Measurements from ENCODE around the gene CA14. TPM values are rescaled to one million over a fixed set of nuclear protein-coding genes. Genes with fewer than 3 reads are reported as not detected.
A peak's percentile ranks its signal among the peaks of the same experiment; 100 is the strongest.
"Not testable (repeated sequence)": the region's sequence is repeated elsewhere in the genome, so short reads cannot be mapped to it uniquely, and the experiment has no call there.

CA14 gene
- polyA plus RNA-seq, 4 donors = 0.16 to 0.34 TPM; not detected in 2

- Histone ChIP-seq H3K27ac (ENCODE audit: low read depth in 1 of 3, low read length in 2 of 3) (peak overlapping the region; percentile 50 to 96 (median 87)), H3K4me1 (ENCODE audit: control insufficient read depth in 3 of 3, insufficient read depth in 2 of 3, low read depth in 1 of 3, low read length in 2 of 3) (peaks cover 0 to 7% (median 0%) of the 10 kb centered on the region in 3 donors), H3K4me3 (ENCODE audit: low read depth in 1 of 3, low read length in 3 of 3) (peak overlapping the region; percentile 83 to 93 (median 84)), H3K36me3 (ENCODE audit: control insufficient read depth in 3 of 3, insufficient read depth in 2 of 3, low read depth in 1 of 3, low read length in 3 of 3) (peaks cover 0 to 8% (median 0%) of the 10 kb centered on the region in 3 donors), H3K27me3 (ENCODE audit: control insufficient read depth in 3 of 3, insufficient read depth in 3 of 3, low read length in 3 of 3) (no peaks in the 10 kb centered on the region), H3K9me3 (ENCODE audit: control insufficient read depth in 2 of 2, insufficient read depth in 1 of 2, low read depth in 1 of 2, low read length in 1 of 2) (no peaks in the 10 kb centered on the region)
- WGBS, 3 donors = 9 to 11% (median 11%) methylated on average over 15 of the region's 15 CpGs
- DNase-seq (peak; percentile 24 to 56), FAIRE-seq (no peak)
Observed at GRCh38 chr1:150233359-150234308, 23.9 kb upstream of the CA14 start.

DNA sequence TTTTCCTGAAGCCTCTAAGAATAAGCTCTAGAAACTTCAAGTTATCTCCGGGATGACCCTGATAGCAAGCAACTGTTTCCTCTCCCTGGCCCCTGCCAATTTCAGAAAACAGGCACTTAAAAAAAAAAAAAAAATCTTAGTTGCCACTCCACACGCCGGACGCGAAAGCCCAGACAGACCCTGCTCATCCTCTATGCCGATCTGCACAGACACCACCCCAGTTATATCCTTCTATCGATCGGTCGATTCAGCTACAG is 23.3 kb upstream of the CA14 start:
- H3K27ac ChIP-seq (ENCODE audit: low read depth in 1 of 3, low read length in 2 of 3) = peak overlapping the region; percentile 87 to 96 (median 89)
- H3K36me3 ChIP-seq (ENCODE audit: control insufficient read depth in 3 of 3, insufficient read depth in 2 of 3, low read depth in 1 of 3, low read length in 3 of 3) = peaks cover 0 to 7% (median 0%) of the 10 kb centered on the region in 3 donors
- H3K9me3 ChIP-seq (ENCODE audit: control insufficient read depth in 2 of 2, insufficient read depth in 1 of 2, low read depth in 1 of 2, low read length in 1 of 2) = no peaks in the 10 kb centered on the region
- H3K4me1 ChIP-seq (ENCODE audit: control insufficient read depth in 3 of 3, insufficient read depth in 2 of 3, low read depth in 1 of 3, low read length in 2 of 3) = peaks cover 0 to 7% (median 0%) of the 10 kb centered on the region in 3 donors
- H3K4me3 ChIP-seq (ENCODE audit: low read depth in 1 of 3, low read length in 3 of 3) = peak overlapping the region; percentile 83 to 93 (median 84)
- H3K27me3 ChIP-seq (ENCODE audit: control insufficient read depth in 3 of 3, insufficient read depth in 3 of 3, low read length in 3 of 3) = no peaks in the 10 kb centered on the region
- 0% methylated on average over 9 of the region's 9 CpGs for WGBS, 3 donors
- FAIRE-seq (no peak), DNase-seq (no peak)

DNA sequence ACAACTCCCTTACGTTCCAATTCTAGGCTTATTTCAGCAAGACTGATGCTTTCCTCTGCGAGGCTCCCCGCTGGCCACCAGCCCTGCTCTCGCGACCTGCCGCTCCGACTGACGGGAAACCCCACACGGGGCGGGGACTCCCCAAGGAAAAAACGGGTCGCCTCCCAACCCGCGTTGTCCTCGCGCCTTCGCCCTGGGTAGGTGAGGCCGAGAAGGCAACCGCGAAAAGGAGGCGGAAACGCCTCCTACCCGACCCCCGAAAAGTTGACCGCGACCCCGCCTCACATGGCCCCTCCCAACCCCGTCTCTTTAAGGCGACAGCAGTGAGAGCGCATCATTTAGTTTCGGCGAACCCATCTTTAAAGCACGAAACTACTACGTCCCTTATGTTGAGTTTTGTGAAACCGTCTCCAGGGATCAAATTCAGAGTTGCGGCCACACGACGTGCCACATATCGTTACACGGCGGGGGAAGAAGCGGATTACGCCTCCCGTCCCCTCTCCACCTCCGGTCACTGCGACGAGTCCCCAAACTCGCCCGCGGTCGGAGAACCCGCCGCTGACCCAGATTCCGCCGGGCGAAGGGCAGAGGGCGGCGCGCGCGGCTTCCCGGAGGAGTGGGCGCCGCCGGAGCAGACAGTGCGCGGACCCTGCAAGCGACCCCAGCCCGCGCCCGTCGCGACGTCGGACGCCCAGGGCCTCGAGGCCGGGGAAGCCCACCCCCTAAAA is 22.8 kb upstream of the CA14 start:
- DNase-seq (peak; percentile 73 to 87), FAIRE-seq (no peak)
- Histone ChIP-seq H3K27me3 (ENCODE audit: control insufficient read depth in 3 of 3, insufficient read depth in 3 of 3, low read length in 3 of 3) (peaks cover 0 to under 1% (median 0%) of the 10 kb centered on the region in 3 donors), H3K36me3 (ENCODE audit: control insufficient read depth in 3 of 3, insufficient read depth in 2 of 3, low read depth in 1 of 3, low read length in 3 of 3) (peaks cover 0 to 3% (median 0%) of the 10 kb centered on the region in 3 donors), H3K27ac (ENCODE audit: low read depth in 1 of 3, low read length in 2 of 3) (peak overlapping the region; percentile 87 to 96 (median 89)), H3K9me3 (ENCODE audit: control insufficient read depth in 2 of 2, insufficient read depth in 1 of 2, low read depth in 1 of 2, low read length in 1 of 2) (no peaks in the 10 kb centered on the region), H3K4me1 (ENCODE audit: control insufficient read depth in 3 of 3, insufficient read depth in 2 of 3, low read depth in 1 of 3, low read length in 2 of 3) (peaks cover 0 to 7% (median 0%) of the 10 kb centered on the region in 3 donors), H3K4me3 (ENCODE audit: low read depth in 1 of 3, low read length in 3 of 3) (peak overlapping the region; percentile 83 to 93 (median 84))
- WGBS, 3 donors = 0% methylated on average over 77 to 78 of the region's 78 CpGs

DNA sequence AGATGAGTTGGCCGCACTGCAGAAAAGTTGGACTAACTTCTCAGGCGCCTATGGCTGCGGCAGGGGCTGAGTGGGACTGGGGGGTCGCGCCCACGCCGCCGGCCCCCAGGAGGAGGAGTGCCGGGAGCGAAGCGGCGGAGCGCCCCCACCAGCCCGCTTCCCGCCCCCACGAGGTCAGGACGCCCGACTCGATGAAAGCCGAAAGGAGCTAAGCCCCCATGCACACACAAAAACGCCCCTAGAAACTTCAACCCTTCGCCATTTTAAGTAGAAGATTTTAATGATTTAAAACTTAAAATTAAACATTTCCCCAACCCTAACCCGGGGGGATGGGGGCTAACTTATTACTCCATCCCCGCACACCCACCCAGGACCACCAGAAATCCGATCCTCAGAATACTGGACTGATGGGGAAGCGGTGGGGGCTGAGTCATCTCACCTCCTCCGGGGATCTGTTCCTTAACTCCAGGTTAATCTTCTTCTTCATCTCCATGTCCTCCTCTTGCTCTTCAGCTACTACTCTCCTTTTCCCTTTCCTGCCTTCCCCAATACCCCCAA is 22.2 kb upstream of the CA14 start:
- H3K27me3 ChIP-seq (ENCODE audit: control insufficient read depth in 3 of 3, insufficient read depth in 3 of 3, low read length in 3 of 3) = peaks cover 0 to 3% (median 0%) of the 10 kb centered on the region in 3 donors
- WGBS, 3 donors = 0 to 1% (median 0%) methylated on average over 19 to 27 of the region's 27 CpGs

DNA sequence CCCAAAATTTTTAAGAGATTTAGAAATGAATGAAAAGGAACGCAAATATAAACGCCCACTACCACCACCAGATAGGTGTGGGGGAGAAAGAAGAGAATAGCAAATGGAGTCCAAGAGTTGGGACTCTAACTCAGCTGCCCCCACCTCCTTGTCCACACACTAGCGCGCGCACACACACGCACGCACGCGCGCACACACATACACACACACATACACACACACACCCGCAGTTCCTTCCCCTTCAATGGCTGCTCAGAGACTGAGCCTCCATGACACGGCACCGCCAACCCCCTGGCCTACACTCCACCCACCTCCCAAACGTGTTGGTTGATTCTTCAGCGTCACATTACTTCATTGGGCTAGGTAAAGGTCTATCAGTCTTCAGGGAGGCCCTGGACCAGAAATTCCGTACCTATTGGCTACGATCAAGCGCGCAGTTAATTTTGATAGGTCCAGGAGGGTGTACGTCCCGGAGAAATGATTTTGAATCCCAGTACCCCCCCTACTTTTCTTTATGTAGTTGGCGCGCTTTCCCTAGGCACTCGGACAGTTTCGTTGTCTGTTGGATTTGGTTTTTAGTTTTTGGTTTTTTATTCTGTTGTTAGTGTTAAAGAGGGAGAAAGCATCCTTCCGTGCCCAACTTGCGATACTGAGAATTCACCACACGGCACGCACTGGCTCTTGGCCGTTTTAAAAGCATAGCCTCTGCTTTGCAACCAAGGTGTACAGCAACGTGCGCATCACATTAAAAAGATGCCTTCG is 21.5 kb upstream of the CA14 start, which contains the start of gene ANP32E:
Gene ANP32E, minus strand, starts transcription at position 261 of the 762 bp plus-strand sequence. CDS start 326 bp downstream, outside the sequence.
- H3K9me3 ChIP-seq (ENCODE audit: control insufficient read depth in 2 of 2, insufficient read depth in 1 of 2, low read depth in 1 of 2, low read length in 1 of 2) = no peaks in the 10 kb centered on the region
- DNase-seq (peak; percentile 98 to 100), FAIRE-seq (no peak)
- peaks cover 0 to 3% (median 0%) of the 10 kb centered on the region in 3 donors for H3K36me3 ChIP-seq (ENCODE audit: control insufficient read depth in 3 of 3, insufficient read depth in 2 of 3, low read depth in 1 of 3, low read length in 3 of 3)
- peak within 1 kb of the TSS; percentile 87 to 96 (median 89) for H3K27ac ChIP-seq (ENCODE audit: low read depth in 1 of 3, low read length in 2 of 3)
- peak within 1 kb of the TSS; percentile 83 to 93 (median 84) for H3K4me3 ChIP-seq (ENCODE audit: low read depth in 1 of 3, low read length in 3 of 3)
- peaks cover 0 to 7% (median 0%) of the 10 kb centered on the region in 3 donors for H3K4me1 ChIP-seq (ENCODE audit: control insufficient read depth in 3 of 3, insufficient read depth in 2 of 3, low read depth in 1 of 3, low read length in 2 of 3)
- peaks cover 0 to 3% (median 0%) of the 10 kb centered on the region in 3 donors for H3K27me3 ChIP-seq (ENCODE audit: control insufficient read depth in 3 of 3, insufficient read depth in 3 of 3, low read length in 3 of 3)
- 0 to 2% (median 0%) methylated on average over 33 of the region's 33 CpGs for WGBS, 3 donors

More for the DNA sequence above, 22.2 kb upstream of the CA14 start:
- DNase-seq (peak; percentile 10 to 54), FAIRE-seq (no peak)
- Histone ChIP-seq H3K36me3 (ENCODE audit: control insufficient read depth in 3 of 3, insufficient read depth in 2 of 3, low read depth in 1 of 3, low read length in 3 of 3) (peaks cover 0 to 3% (median 0%) of the 10 kb centered on the region in 3 donors), H3K4me3 (ENCODE audit: low read depth in 1 of 3, low read length in 3 of 3) (peak overlapping the region; percentile 83 to 93 (median 84)), H3K4me1 (ENCODE audit: control insufficient read depth in 3 of 3, insufficient read depth in 2 of 3, low read depth in 1 of 3, low read length in 2 of 3) (peaks cover 0 to 7% (median 0%) of the 10 kb centered on the region in 3 donors), H3K9me3 (ENCODE audit: control insufficient read depth in 2 of 2, insufficient read depth in 1 of 2, low read depth in 1 of 2, low read length in 1 of 2) (no peaks in the 10 kb centered on the region), H3K27ac (ENCODE audit: low read depth in 1 of 3, low read length in 2 of 3) (peak overlapping the region; percentile 87 to 96 (median 89))

DNA sequence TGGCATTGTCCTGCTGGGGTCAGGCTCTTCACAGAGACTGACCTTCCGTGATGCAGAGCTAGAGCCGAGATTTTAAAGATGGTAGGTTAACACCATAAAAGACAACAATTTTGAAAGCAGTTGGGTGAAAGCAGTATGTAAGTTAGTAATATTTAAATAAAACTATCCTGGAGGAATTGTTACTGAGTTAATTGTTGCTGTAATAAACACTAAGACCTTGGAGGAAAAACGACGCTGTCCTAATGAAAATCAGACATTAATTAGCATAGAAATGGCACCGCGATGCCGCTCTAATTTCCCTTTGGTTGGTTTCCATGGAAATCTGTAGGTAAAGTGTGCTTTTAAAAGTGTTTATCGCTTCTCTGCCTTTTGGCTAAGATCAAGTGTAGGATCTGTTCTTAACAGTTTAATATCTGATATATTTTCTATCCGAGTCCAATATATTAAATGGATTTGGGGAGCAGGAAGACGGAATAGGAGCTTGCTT is 20.9 kb upstream of the CA14 start:
- peak overlapping the region; percentile 35 to 83 (median 44) for H3K4me3 ChIP-seq (ENCODE audit: low read depth in 1 of 3, low read length in 3 of 3)
- peaks cover 0 to 3% (median 0%) of the 10 kb centered on the region in 3 donors for H3K27me3 ChIP-seq (ENCODE audit: control insufficient read depth in 3 of 3, insufficient read depth in 3 of 3, low read length in 3 of 3)
- H3K27ac ChIP-seq (ENCODE audit: low read depth in 1 of 3, low read length in 2 of 3) = peak overlapping the region in 2 of 3 donors; percentile 9 to 61
- FAIRE-seq (no peak), DNase-seq (no peak)
- peaks cover 0 to 7% (median 0%) of the 10 kb centered on the region in 3 donors for H3K4me1 ChIP-seq (ENCODE audit: control insufficient read depth in 3 of 3, insufficient read depth in 2 of 3, low read depth in 1 of 3, low read length in 2 of 3)
- H3K36me3 ChIP-seq (ENCODE audit: control insufficient read depth in 3 of 3, insufficient read depth in 2 of 3, low read depth in 1 of 3, low read length in 3 of 3) = no peaks in the 10 kb centered on the region
- WGBS, 3 donors = 38 to 51% (median 47%) methylated on average over 10 of the region's 10 CpGs
- H3K9me3 ChIP-seq (ENCODE audit: control insufficient read depth in 2 of 2, insufficient read depth in 1 of 2, low read depth in 1 of 2, low read length in 1 of 2) = no peaks in the 10 kb centered on the region

DNA sequence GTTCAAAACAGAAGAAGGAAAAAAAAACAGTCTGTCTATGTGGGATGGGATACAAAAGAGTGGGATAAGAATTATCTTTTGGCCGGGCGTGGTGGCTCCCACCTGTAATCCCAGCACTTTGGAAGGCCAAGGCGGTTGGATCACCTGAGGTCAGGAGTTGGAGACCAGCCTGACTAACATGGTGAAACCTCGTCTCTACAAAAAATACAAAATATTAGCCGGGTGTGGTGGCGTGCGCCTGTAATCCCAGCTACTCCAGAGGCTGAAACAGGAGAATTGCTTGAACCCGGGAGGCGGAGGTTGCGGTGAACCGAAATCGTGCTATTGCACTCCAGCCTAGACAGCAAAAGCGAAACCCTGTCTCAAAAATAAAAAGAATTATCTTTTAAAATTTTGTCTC is 20.4 kb upstream of the CA14 start:
- 92 to 95% (median 94%) methylated on average over 13 of the region's 13 CpGs for WGBS, 3 donors
- not testable (repeated sequence) for H3K27ac ChIP-seq (ENCODE audit: low read depth in 1 of 3, low read length in 2 of 3); H3K4me1 ChIP-seq (ENCODE audit: control insufficient read depth in 3 of 3, insufficient read depth in 2 of 3, low read depth in 1 of 3, low read length in 2 of 3); H3K27me3 ChIP-seq (ENCODE audit: control insufficient read depth in 3 of 3, insufficient read depth in 3 of 3, low read length in 3 of 3); FAIRE-seq; H3K36me3 ChIP-seq (ENCODE audit: control insufficient read depth in 3 of 3, insufficient read depth in 2 of 3, low read depth in 1 of 3, low read length in 3 of 3); DNase-seq; H3K4me3 ChIP-seq (ENCODE audit: low read depth in 1 of 3, low read length in 3 of 3); H3K9me3 ChIP-seq (ENCODE audit: control insufficient read depth in 2 of 2, insufficient read depth in 1 of 2, low read depth in 1 of 2, low read length in 1 of 2)
